Fibroblast of lung (primary cell): ENCODE data around the gene ADAM11.

Experiments used
- CTCF ChIP-seq, 2 donors: IDR thresholded peaks in 1 of 2; conservative IDR thresholded peaks in 1 of 2; 1 replicate in 1 of 2; 2 replicates in 1 of 2; pipeline ENCODE4 v1.5.1; 2011 to 2012; ENCODE audit warnings: low read length in 2 of 2, control low read depth in 1 of 2, inconsistent platforms in 1 of 2, low read depth in 1 of 2, mild to moderate bottlenecking in 1 of 2
- EZH2 ChIP-seq: IDR thresholded peaks from 2 replicates; pipeline ENCODE4 v1.5.1; 2012; ENCODE audit warnings: low read length, control low read depth, mild to moderate bottlenecking; ENCODE audit errors: missing control alignments

GRCh38 chr17:44767493-44767892 is 8.7 kb downstream of the ADAM11 start:
- TF ChIP-seq EZH2, result no peak
- no peak for TF ChIP-seq CTCF (conservative IDR thresholded peaks at IDR 0.05 in 1 of 2, IDR thresholded peaks at IDR 0.05 in 1 of 2; ENCODE audit: low read depth in 1 of 2, low read length in 2 of 2)
